ENCODE data around the gene CPE. TPM values are rescaled to one million over a fixed set of nuclear protein-coding genes. Genes with fewer than 3 reads are reported as not detected.

Gene CPE
- total and polyA plus RNA-seq, 10 of the 15 experiments (the other 5 are each of a cell fraction or from before 2014, with no cell fraction given) = 0.05 to 0.14 TPM; not detected in 8

- no peak for TF ChIP-seq ZBTB11 (CRISPR knock-in tag; IDR thresholded peaks at IDR 0.05)
Measured at GRCh38 chr4:165394275-165394674, 15.5 kb downstream of the CPE start (continued).

- 0% methylated on average over 1 of the region's 1 CpG for WGBS (ENCODE audit: insufficient coverage, insufficient replicate concordance, low lambda C conversion rate, missing lambda C conversion rate)
- DNase-seq (ENCODE audit: low read depth, low spot score) = no peak
- in situ Hi-C loops (cut with MboI) = no loop called here
Measured at GRCh38 chr4:165398570-165398969, 19.8 kb downstream of the CPE start.

More at GRCh38 chr4:165398570-165398969, 19.8 kb downstream of the CPE start:
- H3K9ac ChIP-seq (ENCODE audit: control insufficient read depth, insufficient read depth, low read length) = no peak overlapping the region
- FAIRE-seq (no peak), ATAC-seq (peak; percentile 48; the same call in 2 of the 3 replicates)
- no peaks in the 10 kb centered on the region for H4K20me1 ChIP-seq (ENCODE audit: control insufficient read depth, insufficient read depth)
- H3K9me3 ChIP-seq (replicated peaks; ENCODE audit: control insufficient read depth, insufficient read depth, low read length) = no peaks in the 10 kb centered on the region
- ChIA-PET POLR2A (no interaction called here), CTCF (no interaction called here), SMC1A (ENCODE audit: uncharacterized antibody, unreplicated experiment) (no interaction called here), RAD21 (ENCODE audit: unreplicated experiment) (no interaction called here)
- TF ChIP-seq FOXK2 (IDR thresholded peaks at IDR 0.05) = no peak
- no peak for TF ChIP-seq RCOR1 (conservative IDR thresholded peaks at IDR 0.05; ENCODE audit: low read depth, low read length)
- no peak for TF ChIP-seq ZNF622 (IDR thresholded peaks at IDR 0.05)
- TF ChIP-seq KDM1A (IDR thresholded peaks at IDR 0.05; ENCODE audit: borderline replicate concordance) = no peak
- no peak for TF ChIP-seq PAX5 (IDR thresholded peaks at IDR 0.05; ENCODE audit: borderline replicate concordance, low read depth, low read length)
- TF ChIP-seq PKNOX1 (IDR thresholded peaks at IDR 0.05) = no peak
- peak; percentile 94 for TF ChIP-seq RFX5 (IDR thresholded peaks at IDR 0.05; ENCODE audit: low read depth, low read length)
- TF ChIP-seq ASH2L (IDR thresholded peaks at IDR 0.05; ENCODE audit: borderline replicate concordance, low read depth) = no peak
- TF ChIP-seq BMI1 (IDR thresholded peaks at IDR 0.05; ENCODE audit: borderline replicate concordance) = peak; percentile 49; the same call in 1 of the 2 replicates
- no peak overlapping the region for H2AFZ ChIP-seq (ENCODE audit: control insufficient read depth, low read depth, low read length)
- no TSS peak for BruUV-seq (replicated peaks)
- H3K79me2 ChIP-seq (ENCODE audit: control insufficient read depth, insufficient read depth, low read length) = no peaks in the 10 kb centered on the region
- H3K27ac ChIP-seq (ENCODE audit: control insufficient read depth, insufficient read depth) = no peak overlapping the region
- H3K36me3 ChIP-seq (ENCODE audit: control insufficient read depth in 2 of 2, insufficient read depth in 2 of 2, low read length in 1 of 2) = no peaks in the 10 kb centered on the region
- H3K4me1 ChIP-seq (ENCODE audit: control insufficient read depth, insufficient read depth, low read length) = no peaks in the 10 kb centered on the region
- no peak overlapping the region for H3K4me3 ChIP-seq
- intact Hi-C loops (cut with micrococcal nuclease; ENCODE audit: unreplicated experiment) = no loop called here
- peaks cover 0 to 2% of the 10 kb centered on the region in 2 experiments; a peak in 2 of 4 replicates for H3K27me3 ChIP-seq (replicated peaks in 1 of 2; ENCODE audit: control insufficient read depth in 2 of 2, insufficient read depth in 2 of 2, low read length in 1 of 2)
- no peak overlapping the region for H3K4me2 ChIP-seq (ENCODE audit: control insufficient read depth, insufficient read depth)

Measured in GM12878 (cell line).